ENCODE measurements around the gene ELMOD1. TPM values are rescaled to one million over a fixed set of nuclear protein-coding genes. Genes with fewer than 3 reads are reported as not detected.
A peak's percentile ranks its signal among the peaks of the same experiment; 100 is the strongest.

ELMOD1 gene
- total RNA-seq, 4 donors from 2014 or later: not detected

GRCh38 chr11:107593951-107594350, 3.0 kb downstream of the ELMOD1 start:
- Histone ChIP-seq H3K27ac (no peak overlapping the region), H3K4me1 (peaks cover 17 to 31% (median 18%) of the 10 kb centered on the region in 3 donors), H3K36me3 (no peaks in the 10 kb centered on the region), H3K9me3 (no peaks in the 10 kb centered on the region), H3K27me3 (peaks cover 3 to 86% (median 12%) of the 10 kb centered on the region in 4 donors), H3K4me3 (no peak overlapping the region)
- WGBS, 2 donors: 38 to 42% methylated on average over 3 to 4 of the region's 4 CpGs
- TF ChIP-seq POLR2A (IDR thresholded peaks at IDR 0.05): no peak
- TF ChIP-seq, protein P1, sequence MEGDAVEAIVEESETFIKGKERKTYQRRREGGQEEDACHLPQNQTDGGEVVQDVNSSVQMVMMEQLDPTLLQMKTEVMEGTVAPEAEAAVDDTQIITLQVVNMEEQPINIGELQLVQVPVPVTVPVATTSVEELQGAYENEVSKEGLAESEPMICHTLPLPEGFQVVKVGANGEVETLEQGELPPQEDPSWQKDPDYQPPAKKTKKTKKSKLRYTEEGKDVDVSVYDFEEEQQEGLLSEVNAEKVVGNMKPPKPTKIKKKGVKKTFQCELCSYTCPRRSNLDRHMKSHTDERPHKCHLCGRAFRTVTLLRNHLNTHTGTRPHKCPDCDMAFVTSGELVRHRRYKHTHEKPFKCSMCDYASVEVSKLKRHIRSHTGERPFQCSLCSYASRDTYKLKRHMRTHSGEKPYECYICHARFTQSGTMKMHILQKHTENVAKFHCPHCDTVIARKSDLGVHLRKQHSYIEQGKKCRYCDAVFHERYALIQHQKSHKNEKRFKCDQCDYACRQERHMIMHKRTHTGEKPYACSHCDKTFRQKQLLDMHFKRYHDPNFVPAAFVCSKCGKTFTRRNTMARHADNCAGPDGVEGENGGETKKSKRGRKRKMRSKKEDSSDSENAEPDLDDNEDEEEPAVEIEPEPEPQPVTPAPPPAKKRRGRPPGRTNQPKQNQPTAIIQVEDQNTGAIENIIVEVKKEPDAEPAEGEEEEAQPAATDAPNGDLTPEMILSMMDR (IDR thresholded peaks at IDR 0.05): no peak
- intact Hi-C loops (cut with DNase I): no loop called here
- no peak for DNase-seq

- DNase-seq: no peak
- H3K9me3 ChIP-seq: no peaks in the 10 kb centered on the region
- H3K4me1 ChIP-seq: peaks cover 15 to 30% (median 18%) of the 10 kb centered on the region in 3 donors
- H3K27ac ChIP-seq: no peak overlapping the region
- H3K27me3 ChIP-seq: peaks cover 0 to 78% (median 12%) of the 10 kb centered on the region in 4 donors
- intact Hi-C loops (cut with DNase I): no loop called here
- no peaks in the 10 kb centered on the region for H3K36me3 ChIP-seq
- WGBS, 2 donors: 40 to 62% methylated on average over 2 of the region's 2 CpGs
- no peak overlapping the region for H3K4me3 ChIP-seq
- TF ChIP-seq, protein P1 (IDR thresholded peaks at IDR 0.05): no peak
- no peak for TF ChIP-seq POLR2A (IDR thresholded peaks at IDR 0.05)
These were observed 3.8 kb downstream of the ELMOD1 start for GRCh38 chr11:107594736-107595135.

DNA sequence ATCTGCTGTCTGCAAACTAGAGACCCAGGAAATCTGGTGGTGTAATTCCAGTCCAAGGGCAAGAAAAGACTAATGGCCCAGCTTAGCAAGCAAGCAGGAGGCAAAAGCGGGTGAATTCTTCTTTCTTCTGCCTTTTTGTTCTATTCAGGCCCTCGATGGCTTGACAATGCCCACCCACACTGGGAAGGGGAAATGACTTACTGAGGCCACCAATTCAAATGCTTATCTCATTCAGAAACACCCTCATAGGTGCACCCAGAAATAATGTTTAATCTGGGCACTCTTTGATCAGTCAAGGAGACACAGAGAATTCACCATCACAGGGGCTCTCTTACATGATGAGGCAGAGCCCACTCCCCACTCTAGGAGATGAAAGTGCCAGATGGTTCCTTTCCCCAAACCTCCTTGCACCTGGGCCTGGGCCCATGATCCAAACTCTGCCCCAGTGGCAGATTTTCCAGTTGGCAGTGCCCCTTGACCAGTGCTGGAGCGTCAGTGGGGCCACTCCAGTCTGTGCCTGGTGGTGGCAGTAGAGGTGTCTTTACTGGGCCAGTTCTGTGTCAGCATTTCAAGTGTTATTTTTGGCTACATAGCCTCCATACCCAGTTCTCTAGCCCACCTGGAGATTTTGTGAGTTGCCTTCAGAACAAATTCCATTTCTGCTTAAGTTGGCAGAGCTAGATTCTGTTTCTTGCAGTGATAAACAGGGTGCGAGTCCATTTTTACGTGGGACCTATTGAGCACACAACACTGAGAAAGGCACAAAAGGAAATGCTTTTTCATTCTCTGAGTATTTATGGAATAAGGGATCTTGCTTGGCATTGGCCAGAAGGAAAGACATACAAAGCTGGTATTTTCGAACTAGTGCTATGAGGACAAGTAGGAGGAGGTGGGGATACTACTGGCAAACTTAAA, 7.5 kb downstream of the ELMOD1 start:
- Histone ChIP-seq H3K4me1 (no peaks in the 10 kb centered on the region), H3K27me3 (peaks cover 0 to 60% (median 0%) of the 10 kb centered on the region in 4 donors), H3K9me3 (no peaks in the 10 kb centered on the region), H3K4me3 (no peak overlapping the region), H3K36me3 (no peaks in the 10 kb centered on the region), H3K27ac (no peak overlapping the region)
- intact Hi-C loops (cut with DNase I): no loop called here
- no peak for DNase-seq
- WGBS, 2 donors: 68 to 71% methylated on average over 5 of the region's 6 CpGs
- no peak for TF ChIP-seq POLR2A (IDR thresholded peaks at IDR 0.05)
- TF ChIP-seq, protein P1 (IDR thresholded peaks at IDR 0.05): peak in 1 of 6 experiments; percentile 35

GRCh38 chr11:107605061-107606006, 14.4 kb downstream of the ELMOD1 start:
- Histone ChIP-seq H3K27ac (no peak overlapping the region), H3K4me1 (no peaks in the 10 kb centered on the region), H3K27me3 (peaks cover 0 to 73% (median 0%) of the 10 kb centered on the region in 4 donors), H3K36me3 (no peaks in the 10 kb centered on the region), H3K4me3 (no peak overlapping the region), H3K9me3 (no peaks in the 10 kb centered on the region)
- no peak for DNase-seq
- TF ChIP-seq POLR2A (IDR thresholded peaks at IDR 0.05): no peak
- TF ChIP-seq, protein P1 (IDR thresholded peaks at IDR 0.05): no peak
- WGBS, 2 donors: 87 to 91% methylated on average over 9 of the region's 9 CpGs
- intact Hi-C loops (cut with DNase I): no loop called here
